Chondrocyte (in vitro differentiated cells): Measurements from ENCODE around the gene NAP1L1. TPM values are rescaled to one million over a fixed set of nuclear protein-coding genes. Genes with fewer than 3 reads are reported as not detected.

ENCODE experiments used
- DNase-seq: peaks from one replicate; pipeline ENCODE4 v3.0.0; 2021; ENCODE audit warnings: mixed read lengths, low spot score
- H3K27ac Mint-ChIP-seq: one replicate; pipeline ENCODE4 v1.8.0; 2021; ENCODE audit warnings: mild to moderate bottlenecking, moderate library complexity, mixed read lengths; ENCODE audit not compliant: unreplicated experiment
- H3K27me3 Mint-ChIP-seq: 2 replicates; pipeline ENCODE4 v1.8.0; 2021; ENCODE audit warnings: low read depth, mixed read lengths
- H3K36me3 Mint-ChIP-seq: 2 replicates; pipeline ENCODE4 v1.8.0; 2021; ENCODE audit warnings: low read depth, mixed read lengths
- H3K4me1 Mint-ChIP-seq: 2 replicates; pipeline ENCODE4 v1.8.0; 2021; ENCODE audit warnings: low read depth, mild to moderate bottlenecking, mixed read lengths
- H3K4me3 Mint-ChIP-seq: one replicate; pipeline ENCODE4 v1.8.0; 2021; ENCODE audit warnings: mild to moderate bottlenecking, moderate library complexity, mixed read lengths; ENCODE audit not compliant: unreplicated experiment
- H3K9me3 Mint-ChIP-seq: 2 replicates; pipeline ENCODE4 v1.8.0; 2021; ENCODE audit warnings: low read depth, mixed read lengths
- CTCF ChIP-seq: fragments of 200-600 bp; sonication (generic); IDR thresholded peaks from 2 replicates; pipeline ENCODE4 v1.5.0; 2021; ENCODE audit warnings: antibody characterized with exemption, mild to moderate bottlenecking, moderate library complexity
- total RNA-seq: library from RNA; stranded (reverse); gene quantifications from 3 replicates; pipeline ENCODE4 v1.2.1, GENCODE V29; 2021

NAP1L1 gene
- total RNA-seq, 1 donor from 2014 or later: 386 TPM

DNA sequence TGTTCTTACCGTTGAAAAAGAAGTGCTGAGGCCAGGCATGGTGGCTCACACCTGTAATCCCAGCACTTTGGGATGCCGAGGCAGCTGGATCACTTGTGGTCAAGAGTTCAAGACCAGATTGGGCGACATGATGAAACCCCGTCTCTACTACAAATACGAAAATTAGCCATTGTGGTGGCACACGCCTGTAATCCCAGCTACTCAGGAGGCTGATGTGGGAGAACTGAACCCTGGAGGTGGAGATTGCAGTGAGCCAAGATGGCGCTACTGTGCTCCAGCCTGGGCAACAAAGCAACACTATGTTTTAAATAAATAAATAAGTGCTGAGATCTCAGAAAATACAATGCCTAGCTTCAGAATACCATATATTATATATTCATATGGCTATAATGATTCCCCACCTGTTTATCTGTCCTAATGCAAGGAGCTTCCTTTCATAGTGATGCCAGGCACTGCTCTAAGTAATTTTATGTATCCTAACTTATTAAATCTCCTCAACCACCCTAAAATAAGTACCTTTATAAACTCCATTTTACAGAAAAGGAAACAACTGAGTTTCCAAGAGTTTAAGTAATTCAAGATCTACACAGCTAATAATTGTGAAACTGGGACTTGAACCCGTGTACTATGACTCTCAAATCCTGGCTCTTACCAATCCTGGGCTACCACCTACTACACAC, 60.2 kb downstream of the NAP1L1 start:
- Mint-ChIP-seq H3K9me3 (no peaks in the 10 kb centered on the region), H3K27ac (peak overlapping the region; percentile 60), H3K27me3 (no peaks in the 10 kb centered on the region), H3K4me1 (peaks cover 61% of the 10 kb centered on the region), H3K4me3 (no peak overlapping the region), H3K36me3 (peaks cover 1% of the 10 kb centered on the region)
- no peak for DNase-seq
- TF ChIP-seq CTCF: no peak

GRCh38 chr12:76023069-76023690, 61.3 kb downstream of the NAP1L1 start:
- no peak for TF ChIP-seq CTCF
- H3K4me1 Mint-ChIP-seq: peaks cover 58% of the 10 kb centered on the region
- H3K4me3 Mint-ChIP-seq: no peak overlapping the region
- no peaks in the 10 kb centered on the region for H3K27me3 Mint-ChIP-seq
- no peak overlapping the region for H3K27ac Mint-ChIP-seq
- H3K36me3 Mint-ChIP-seq: no peaks in the 10 kb centered on the region
- no peak for DNase-seq
- no peaks in the 10 kb centered on the region for H3K9me3 Mint-ChIP-seq

GRCh38 chr12:76022506-76022905, 62.0 kb downstream of the NAP1L1 start:
- H3K27me3 Mint-ChIP-seq: no peaks in the 10 kb centered on the region
- TF ChIP-seq CTCF: no peak
- peaks cover 59% of the 10 kb centered on the region for H3K4me1 Mint-ChIP-seq
- no peak overlapping the region for H3K27ac Mint-ChIP-seq
- H3K4me3 Mint-ChIP-seq: no peak overlapping the region
- H3K9me3 Mint-ChIP-seq: no peaks in the 10 kb centered on the region
- no peaks in the 10 kb centered on the region for H3K36me3 Mint-ChIP-seq
- DNase-seq: no peak

DNA sequence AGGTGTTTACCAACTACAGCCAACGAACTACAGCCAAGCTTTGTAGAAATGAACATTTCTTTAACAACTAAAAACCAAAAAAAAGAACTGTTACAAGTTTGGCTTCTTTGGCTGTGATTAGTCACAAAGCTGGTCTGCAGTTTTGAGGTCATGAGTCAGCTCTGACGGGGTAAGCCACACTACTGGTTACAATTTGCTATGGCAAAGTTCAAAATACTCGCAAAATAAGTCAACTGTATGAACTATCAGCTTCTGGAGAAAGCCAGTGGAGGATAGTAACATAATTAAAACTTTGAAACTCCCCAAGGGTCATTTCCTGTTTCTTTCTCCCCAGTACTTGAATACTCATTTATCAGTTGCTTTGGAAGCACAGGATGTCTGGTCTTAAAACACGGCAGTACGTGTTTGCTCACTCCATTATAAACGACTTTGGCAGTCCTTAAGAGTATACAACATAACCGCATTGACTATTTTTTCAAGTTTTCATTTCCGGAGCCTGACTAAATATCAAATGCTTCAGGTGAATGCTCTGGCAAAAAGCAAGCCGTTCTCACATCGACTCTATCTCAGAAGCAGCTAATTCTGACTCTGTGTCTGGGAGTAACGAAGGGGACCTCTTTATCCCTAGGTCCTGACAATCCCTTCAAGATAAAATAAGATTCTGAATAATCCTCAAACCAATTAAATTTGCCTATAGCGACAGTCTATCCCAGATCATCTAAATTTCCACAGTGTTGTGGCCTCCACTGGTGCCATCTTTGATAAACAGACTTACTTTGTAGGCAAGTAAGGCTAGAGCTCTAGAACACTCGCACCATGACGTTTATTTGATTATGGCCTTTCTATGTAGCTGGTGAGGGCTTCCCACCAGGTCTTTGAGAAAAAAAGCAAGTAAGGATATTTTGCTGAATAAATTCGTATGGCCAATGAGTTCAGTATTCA, 63.5 kb downstream of the NAP1L1 start:
- no peak for DNase-seq
- Mint-ChIP-seq H3K9me3 (no peaks in the 10 kb centered on the region), H3K27ac (peak overlapping the region; percentile 94)

More for the DNA sequence above, 63.5 kb downstream of the NAP1L1 start:
- peaks cover 46% of the 10 kb centered on the region for H3K4me1 Mint-ChIP-seq
- H3K4me3 Mint-ChIP-seq: no peak overlapping the region
- H3K27me3 Mint-ChIP-seq: no peaks in the 10 kb centered on the region
- no peak for TF ChIP-seq CTCF
- no peaks in the 10 kb centered on the region for H3K36me3 Mint-ChIP-seq
